Adrenal gland (tissue), 5 donors: ENCODE results near the gene DLK1.
A peak's percentile ranks its signal among the peaks of the same experiment; 100 is the strongest.

Source experiments
- CTCF ChIP-seq, 6 experiments: fragments of 450-650 bp in 4 of 6; fragments of 200-600 bp in 2 of 6; sonication (generic) in 1 of 6; IDR thresholded peaks; 1 replicate in 5 of 6; 2 replicates in 1 of 6; pipeline versions ENCODE4 v1.5.1 to v1.8.0; 2016 to 2021; ENCODE audit warnings: antibody characterized with exemption in 6 of 6, mild to moderate bottlenecking in 2 of 6, moderate library complexity in 1 of 6
- POLR2A ChIP-seq, 2 donors: fragments of 450-650 bp; IDR thresholded peaks; one replicate each; pipeline ENCODE4 v1.6.1; 2017; ENCODE audit warnings: antibody characterized with exemption in 2 of 2, mild to moderate bottlenecking in 2 of 2, moderate library complexity in 1 of 2
- donor health status: DM: no; HTN: no; CAD: no.

DNA sequence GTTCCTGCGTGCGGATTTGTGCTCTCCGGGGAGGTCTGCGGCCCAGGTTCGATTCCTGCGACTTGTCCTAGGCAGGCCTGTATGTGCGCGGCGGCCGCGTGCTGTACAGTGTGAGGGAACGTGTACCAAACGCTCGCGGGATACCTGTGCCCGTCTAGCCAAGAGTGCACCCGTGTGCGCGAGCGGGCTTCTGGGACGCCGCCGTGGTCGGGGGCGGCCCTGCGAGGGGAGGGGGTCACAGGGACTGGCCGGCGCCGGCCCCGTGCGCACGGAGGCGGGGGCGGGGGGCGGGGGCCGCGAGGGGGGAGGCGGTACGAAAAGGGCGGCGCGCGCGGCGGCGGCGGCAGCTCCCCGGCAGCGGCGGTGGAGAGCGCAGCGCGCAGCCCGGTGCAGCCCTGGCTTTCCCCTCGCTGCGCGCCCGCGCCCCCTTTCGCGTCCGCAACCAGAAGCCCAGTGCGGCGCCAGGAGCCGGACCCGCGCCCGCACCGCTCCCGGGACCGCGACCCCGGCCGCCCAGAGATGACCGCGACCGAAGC lies at the start of gene DLK1:
- TF ChIP-seq CTCF (IDR thresholded peaks at IDR 0.05), result no peak
- peak; percentile 28 to 32 for TF ChIP-seq POLR2A (IDR thresholded peaks at IDR 0.05)
